Right lung (tissue), 5 donors: ENCODE results near the gene UBN2. TPM values are rescaled to one million over a fixed set of nuclear protein-coding genes. Genes with fewer than 3 reads are reported as not detected.

ENCODE experiments used
- DNase-seq, 2 donors: peaks; one replicate each; pipeline ENCODE4 v3.0.0-alpha.2; 2013
- polyA plus RNA-seq, 5 donors: library from polyadenylated mRNA; unstranded; fragments of 120-200 nt; gene quantifications; one replicate each; pipeline versions ENCODE4 v1.2.1 to v1.2.3, GENCODE V29; 2013; ENCODE audit warnings: inconsistent platforms in 1 of 5, low replicate concordance in 1 of 5; ENCODE audit not compliant: insufficient read length in 5 of 5, insufficient read depth in 1 of 5

UBN2 gene
- polyA plus RNA-seq, 5 donors, result 13.5 to 27.0 (median 23.4) TPM

DNA sequence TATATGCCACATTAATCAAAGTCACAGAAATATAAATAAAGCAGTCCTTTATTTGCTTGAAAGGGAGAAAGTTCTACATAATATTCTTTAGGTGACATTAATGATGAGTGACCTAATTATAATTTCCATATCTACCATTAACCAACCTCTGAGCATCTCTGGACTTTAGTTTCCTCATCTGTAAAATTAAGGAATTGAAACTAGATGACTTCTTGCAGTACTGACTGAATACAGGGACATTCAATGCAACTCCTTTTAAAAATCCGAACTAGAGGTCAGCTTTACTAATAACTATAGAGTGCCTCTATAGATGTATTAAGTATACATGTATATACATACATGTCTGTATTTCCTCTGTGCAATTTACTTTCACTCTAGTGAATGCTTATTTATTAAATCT, 114.0 kb downstream of the UBN2 start:
- no peak for DNase-seq

DNA sequence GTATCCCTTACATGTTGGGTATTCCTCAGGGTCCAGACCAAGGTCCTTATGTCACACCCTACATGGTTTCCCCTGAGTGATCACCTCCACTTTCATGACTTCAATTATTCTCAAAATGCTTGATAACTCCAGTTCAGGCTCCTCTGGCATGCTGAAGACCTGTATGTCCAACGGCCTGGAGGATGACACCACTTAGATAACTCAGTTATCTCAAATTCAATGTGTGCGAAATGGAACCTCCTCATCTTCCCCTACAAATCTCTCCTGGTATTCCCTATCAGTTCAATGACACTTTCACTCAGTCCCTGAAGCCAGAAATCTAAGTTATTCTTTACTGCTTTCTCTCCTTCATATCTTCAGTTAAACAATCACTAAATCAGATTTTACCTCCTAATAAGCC, 120.0 kb downstream of the UBN2 start:
- no peak for DNase-seq

DNA sequence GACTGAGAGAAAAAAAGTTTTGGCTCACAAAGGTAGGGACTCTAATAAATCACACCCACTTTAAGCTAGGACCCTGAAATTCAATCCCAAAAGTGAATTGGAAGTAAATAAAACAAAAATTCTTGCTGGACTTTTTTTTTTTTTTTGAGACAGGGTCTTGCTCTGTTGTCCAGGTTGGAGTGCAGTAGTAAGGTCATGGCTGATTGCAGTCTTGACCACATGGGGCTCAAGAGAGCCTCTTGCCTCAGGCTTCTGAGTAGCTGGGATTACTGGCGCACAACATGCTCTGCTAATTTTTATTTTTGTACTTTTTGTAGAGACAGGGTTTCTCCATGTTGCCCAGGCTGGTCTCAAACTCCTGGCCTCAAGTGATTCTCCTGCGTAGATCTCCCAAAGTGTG, 123.7 kb downstream of the UBN2 start:
- DNase-seq, result no peak

DNA sequence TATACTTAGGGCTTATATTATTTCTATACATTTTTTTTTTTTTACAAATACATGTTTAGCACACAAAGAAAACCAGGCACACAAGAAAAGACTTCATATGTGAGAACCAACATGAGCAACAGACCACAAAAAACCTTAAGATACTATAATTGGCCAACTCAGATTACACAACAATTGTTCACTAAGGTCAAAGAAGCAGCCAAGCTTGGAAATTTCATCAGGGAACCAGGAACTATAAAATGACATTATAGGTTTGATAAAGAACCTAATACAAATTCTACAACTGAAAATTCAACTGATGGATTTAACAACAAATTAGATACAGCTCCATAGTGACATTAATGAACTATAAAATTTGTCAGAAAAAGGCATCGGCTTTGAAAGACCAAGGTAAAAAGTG, 124.3 kb downstream of the UBN2 start:
- DNase-seq, result no peak

Other genes starting within 250 kb of the UBN2 start
- 10 to 100 TPM; 11.5 to 14.7 (median 14.5) TPM for gene KIAA1549, start 249.8 kb upstream of the UBN2 start, polyA plus RNA-seq
- gene ZC3HAV1L, start 195.2 kb upstream of the UBN2 start, polyA plus RNA-seq, result 10 to 100 TPM; 15.5 to 27.7 (median 22.3) TPM
- 10 to 100 TPM; 15.7 to 24.0 (median 17.5) TPM for gene ZC3HAV1, start 121.5 kb upstream of the UBN2 start, polyA plus RNA-seq
- 10 to 100 TPM; 12.4 to 17.9 (median 16.3) TPM for gene FMC1, start 110.1 kb downstream of the UBN2 start, polyA plus RNA-seq
- 100 to 1,000 TPM; 133 to 196 (median 169) TPM for gene LUC7L2, start 128.7 kb downstream of the UBN2 start, polyA plus RNA-seq